Tibial artery (tissue), 4 donors: Measurements from ENCODE around the gene ABHD14A.
A peak's percentile ranks its signal among the peaks of the same experiment; 100 is the strongest.

Experiments used
- DNase-seq, 2 donors: peaks; one replicate each; pipeline ENCODE4 v3.0.0-alpha.2; 2019
- H3K27ac ChIP-seq, 2 donors: fragments of 200-600 bp; sonication (generic) in 1 of 2; 1 replicate in 1 of 2; 2 replicates in 1 of 2; pipeline ENCODE4 v1.5.1; 2018 to 2019; ENCODE audit warnings: mild to moderate bottlenecking in 1 of 2
- H3K27me3 ChIP-seq, 2 donors: fragments of 200-600 bp; sonication (generic) in 1 of 2; one replicate each; pipeline versions ENCODE4 v1.5.1 to v1.6.0; 2016 to 2019
- H3K36me3 ChIP-seq, 3 donors: fragments of 200-600 bp; sonication (generic) in 2 of 3; one replicate each; pipeline ENCODE4 v1.5.1; 2016 to 2019; ENCODE audit warnings: mild to moderate bottlenecking in 2 of 3
- H3K4me1 ChIP-seq, 4 donors: fragments of 200-600 bp; sonication (generic) in 2 of 4; 1 replicate in 3 of 4; 2 replicates in 1 of 4; pipeline ENCODE4 v1.5.1; 2016 to 2019
- H3K4me3 ChIP-seq, 2 donors: fragments of 200-600 bp; sonication (generic) in 1 of 2; 1 replicate in 1 of 2; 2 replicates in 1 of 2; pipeline ENCODE4 v1.5.1; 2018 to 2019; ENCODE audit warnings: mild to moderate bottlenecking in 2 of 2
- H3K9me3 ChIP-seq, 3 donors: fragments of 200-600 bp; sonication (generic) in 1 of 3; one replicate each; pipeline ENCODE4 v1.5.1; 2016 to 2019
- intact Hi-C: fragments of 100-400 bp; cut with DNase I; formaldehyde crosslinking; loops from one replicate; pipeline ENCODE4 v1.15.0; 2023; ENCODE audit warnings: low total_unique reads
- TF ChIP-seq, protein P1 (sequence below), 2 experiments: fragments of 200-600 bp in 1 of 2; fragments of 450-650 bp in 1 of 2; IDR thresholded peaks; one replicate each; pipeline ENCODE4 v1.5.1; 2017 to 2019; ENCODE audit warnings: antibody characterized with exemption in 2 of 2, mild to moderate bottlenecking in 1 of 2, moderate library complexity in 1 of 2

Gene ABHD14A

DNA sequence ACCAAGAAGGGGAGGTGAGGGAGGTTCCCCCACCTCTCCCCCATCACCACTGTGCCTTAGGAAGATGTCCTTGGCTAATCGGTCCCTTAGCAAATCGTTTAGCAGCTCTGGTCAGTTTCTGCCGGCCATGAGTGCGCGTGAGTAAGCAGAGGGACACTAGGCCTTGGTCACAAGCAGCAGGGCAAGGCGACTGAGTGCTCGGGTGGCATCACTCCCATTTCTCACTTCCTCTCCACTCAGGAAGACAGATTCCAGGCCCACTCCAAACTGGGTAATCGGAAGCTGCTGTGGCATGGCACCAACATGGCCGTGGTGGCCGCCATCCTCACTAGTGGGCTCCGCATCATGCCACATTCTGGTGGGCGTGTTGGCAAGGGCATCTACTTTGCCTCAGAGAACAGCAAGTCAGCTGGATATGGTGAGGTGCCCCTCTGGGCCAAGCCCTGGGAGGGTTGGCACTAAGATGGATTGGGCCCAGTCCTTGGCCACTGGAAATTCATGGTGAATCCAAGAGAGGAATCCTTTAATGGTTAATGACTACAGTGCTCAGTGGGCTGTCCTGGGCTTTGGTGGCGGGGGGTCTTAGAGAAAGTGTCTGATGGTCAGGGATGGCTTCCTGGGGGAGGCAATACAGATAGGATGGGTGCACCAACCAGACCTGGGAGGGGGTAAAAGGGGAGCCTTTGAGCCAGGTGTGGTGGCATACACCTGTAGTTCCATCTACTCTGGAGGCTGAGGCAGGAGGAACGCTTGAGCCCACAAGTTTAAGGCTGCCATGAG is 28.7 kb upstream of the ABHD14A start:
- peak in 1 of 2 donors; percentile 64 for DNase-seq
- Histone ChIP-seq H3K9me3 (no peaks in the 10 kb centered on the region), H3K4me1 (peaks cover 0 to 20% (median 16%) of the 10 kb centered on the region in 4 donors), H3K36me3 (peaks cover 0 to 50% (median 0%) of the 10 kb centered on the region in 3 donors), H3K27me3 (no peaks in the 10 kb centered on the region), H3K27ac (no peak overlapping the region), H3K4me3 (no peak overlapping the region)
- intact Hi-C loops: no loop called here
- TF ChIP-seq, protein P1, sequence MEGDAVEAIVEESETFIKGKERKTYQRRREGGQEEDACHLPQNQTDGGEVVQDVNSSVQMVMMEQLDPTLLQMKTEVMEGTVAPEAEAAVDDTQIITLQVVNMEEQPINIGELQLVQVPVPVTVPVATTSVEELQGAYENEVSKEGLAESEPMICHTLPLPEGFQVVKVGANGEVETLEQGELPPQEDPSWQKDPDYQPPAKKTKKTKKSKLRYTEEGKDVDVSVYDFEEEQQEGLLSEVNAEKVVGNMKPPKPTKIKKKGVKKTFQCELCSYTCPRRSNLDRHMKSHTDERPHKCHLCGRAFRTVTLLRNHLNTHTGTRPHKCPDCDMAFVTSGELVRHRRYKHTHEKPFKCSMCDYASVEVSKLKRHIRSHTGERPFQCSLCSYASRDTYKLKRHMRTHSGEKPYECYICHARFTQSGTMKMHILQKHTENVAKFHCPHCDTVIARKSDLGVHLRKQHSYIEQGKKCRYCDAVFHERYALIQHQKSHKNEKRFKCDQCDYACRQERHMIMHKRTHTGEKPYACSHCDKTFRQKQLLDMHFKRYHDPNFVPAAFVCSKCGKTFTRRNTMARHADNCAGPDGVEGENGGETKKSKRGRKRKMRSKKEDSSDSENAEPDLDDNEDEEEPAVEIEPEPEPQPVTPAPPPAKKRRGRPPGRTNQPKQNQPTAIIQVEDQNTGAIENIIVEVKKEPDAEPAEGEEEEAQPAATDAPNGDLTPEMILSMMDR (IDR thresholded peaks at IDR 0.05): no peak

DNA sequence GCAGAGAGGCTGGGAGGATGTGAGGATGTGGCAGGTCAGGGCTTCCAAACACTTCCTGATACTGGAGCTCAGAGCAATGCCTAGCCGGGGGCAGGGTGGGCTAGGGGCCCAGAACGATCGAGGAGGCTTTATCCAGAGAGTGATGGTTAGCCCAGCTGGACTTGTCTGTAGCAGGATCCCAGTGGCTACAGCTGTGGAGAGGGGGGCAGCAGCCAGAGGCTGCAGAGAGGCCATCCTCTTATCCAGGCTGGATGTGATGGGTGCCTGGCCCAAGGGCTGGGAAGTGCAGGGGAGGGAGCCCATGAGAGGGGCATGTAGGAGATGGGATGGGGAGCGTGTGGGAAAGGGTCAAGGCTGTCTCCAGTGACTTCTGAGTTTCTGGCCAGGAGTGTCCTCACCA is 28.1 kb upstream of the ABHD14A start:
- H3K4me3 ChIP-seq: no peak overlapping the region
- H3K4me1 ChIP-seq: peaks cover 0 to 15% (median 12%) of the 10 kb centered on the region in 4 donors
- H3K36me3 ChIP-seq: peaks cover 0 to 50% (median 0%) of the 10 kb centered on the region in 3 donors
- intact Hi-C loops: no loop called here
- H3K27me3 ChIP-seq: no peaks in the 10 kb centered on the region
- TF ChIP-seq, protein P1 (IDR thresholded peaks at IDR 0.05): no peak
- H3K9me3 ChIP-seq: no peaks in the 10 kb centered on the region
- no peak overlapping the region for H3K27ac ChIP-seq
- peak in 1 of 2 donors; percentile 42 for DNase-seq

DNA sequence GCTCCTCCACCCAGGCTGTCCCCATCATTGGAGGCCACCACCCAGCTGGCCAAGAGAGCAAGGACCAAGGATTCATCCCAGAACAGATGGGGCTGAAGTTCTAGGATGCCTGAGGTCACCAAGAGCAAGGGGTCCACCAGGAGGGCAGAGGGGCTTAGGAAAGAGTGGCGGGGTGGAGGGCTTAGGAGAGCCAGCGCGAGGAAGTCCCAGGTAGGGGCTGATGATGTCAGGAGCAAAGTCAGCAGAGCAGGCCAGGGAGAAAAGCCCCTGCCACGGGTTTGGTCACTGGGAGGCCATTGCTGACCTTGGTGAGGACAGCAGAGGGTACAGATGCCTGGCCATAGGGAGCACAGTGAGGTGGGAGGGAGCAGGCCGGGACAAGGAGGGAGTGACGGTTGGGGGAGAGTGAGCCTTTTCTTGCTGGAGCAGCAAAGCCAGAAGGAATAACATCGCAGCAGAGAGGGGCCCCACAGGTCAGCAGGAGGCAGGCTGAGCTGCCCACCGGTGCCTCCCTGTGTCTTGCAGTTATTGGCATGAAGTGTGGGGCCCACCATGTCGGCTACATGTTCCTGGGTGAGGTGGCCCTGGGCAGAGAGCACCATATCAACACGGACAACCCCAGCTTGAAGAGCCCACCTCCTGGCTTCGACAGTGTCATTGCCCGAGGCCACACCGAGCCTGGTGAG is 27.5 kb upstream of the ABHD14A start:
- no peak overlapping the region for H3K27ac ChIP-seq
- H3K9me3 ChIP-seq: no peaks in the 10 kb centered on the region
- peaks cover 0 to 12% (median 11%) of the 10 kb centered on the region in 4 donors for H3K4me1 ChIP-seq
- TF ChIP-seq, protein P1 (IDR thresholded peaks at IDR 0.05): no peak
- no peaks in the 10 kb centered on the region for H3K27me3 ChIP-seq
- H3K36me3 ChIP-seq: peaks cover 0 to 50% (median 0%) of the 10 kb centered on the region in 3 donors
- peak in 1 of 2 donors; percentile 55 for DNase-seq
- intact Hi-C loops: no loop called here
- H3K4me3 ChIP-seq: no peak overlapping the region

DNA sequence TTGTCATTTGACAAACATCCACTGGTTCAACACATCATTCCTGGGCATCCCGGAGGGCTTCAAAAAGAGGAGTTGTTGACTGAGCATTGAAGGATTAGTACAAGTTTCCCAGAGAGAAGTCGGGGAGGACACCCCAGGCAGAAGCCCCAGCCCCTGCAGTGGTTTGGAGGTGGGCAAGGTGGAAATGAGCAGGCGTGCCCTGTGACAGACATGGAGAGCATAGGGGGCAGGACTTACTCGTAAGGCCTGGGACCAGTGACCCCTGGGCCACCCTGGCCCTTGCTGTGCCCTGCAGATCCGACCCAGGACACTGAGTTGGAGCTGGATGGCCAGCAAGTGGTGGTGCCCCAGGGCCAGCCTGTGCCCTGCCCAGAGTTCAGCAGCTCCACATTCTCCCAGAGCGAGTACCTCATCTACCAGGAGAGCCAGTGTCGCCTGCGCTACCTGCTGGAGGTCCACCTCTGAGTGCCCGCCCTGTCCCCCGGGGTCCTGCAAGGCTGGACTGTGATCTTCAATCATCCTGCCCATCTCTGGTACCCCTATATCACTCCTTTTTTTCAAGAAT is 26.8 kb upstream of the ABHD14A start:
- Histone ChIP-seq H3K27ac (no peak overlapping the region), H3K4me3 (no peak overlapping the region), H3K9me3 (no peaks in the 10 kb centered on the region), H3K4me1 (peaks cover 0 to 5% (median 3%) of the 10 kb centered on the region in 4 donors), H3K36me3 (peaks cover 0 to 50% (median 0%) of the 10 kb centered on the region in 3 donors), H3K27me3 (no peaks in the 10 kb centered on the region)
- intact Hi-C loops: no loop called here
- DNase-seq: no peak
- TF ChIP-seq, protein P1 (IDR thresholded peaks at IDR 0.05): no peak

DNA sequence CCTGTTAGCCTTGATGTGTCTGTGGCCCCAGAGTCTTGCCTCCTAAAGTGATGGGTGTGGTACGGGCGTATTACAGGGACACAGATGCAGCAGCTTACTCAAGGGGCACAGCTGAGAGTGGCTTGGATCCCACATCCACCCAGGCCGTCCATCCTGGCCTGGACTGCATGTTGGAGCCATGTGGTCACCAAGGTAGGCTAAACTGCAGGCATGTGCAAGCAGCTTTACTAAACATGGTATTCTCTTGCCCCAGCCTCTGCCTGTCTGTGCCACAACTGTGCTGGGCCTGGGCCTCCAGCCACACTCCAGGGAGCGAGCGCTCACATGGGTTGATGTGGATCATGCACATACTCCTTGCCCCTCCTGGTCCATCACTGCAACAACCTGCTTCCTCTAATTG is 25.7 kb upstream of the ABHD14A start:
- H3K27ac ChIP-seq: no peak overlapping the region
- peaks cover 0 to 50% (median 0%) of the 10 kb centered on the region in 3 donors for H3K36me3 ChIP-seq
- H3K27me3 ChIP-seq: no peaks in the 10 kb centered on the region
- H3K9me3 ChIP-seq: no peaks in the 10 kb centered on the region
- intact Hi-C loops: no loop called here
- no peak overlapping the region for H3K4me3 ChIP-seq
- no peaks in the 10 kb centered on the region for H3K4me1 ChIP-seq
- TF ChIP-seq, protein P1 (IDR thresholded peaks at IDR 0.05): no peak
- no peak for DNase-seq
